ENCODE measurements around the gene ADGRD2.

The ADGRD2 gene

DNA sequence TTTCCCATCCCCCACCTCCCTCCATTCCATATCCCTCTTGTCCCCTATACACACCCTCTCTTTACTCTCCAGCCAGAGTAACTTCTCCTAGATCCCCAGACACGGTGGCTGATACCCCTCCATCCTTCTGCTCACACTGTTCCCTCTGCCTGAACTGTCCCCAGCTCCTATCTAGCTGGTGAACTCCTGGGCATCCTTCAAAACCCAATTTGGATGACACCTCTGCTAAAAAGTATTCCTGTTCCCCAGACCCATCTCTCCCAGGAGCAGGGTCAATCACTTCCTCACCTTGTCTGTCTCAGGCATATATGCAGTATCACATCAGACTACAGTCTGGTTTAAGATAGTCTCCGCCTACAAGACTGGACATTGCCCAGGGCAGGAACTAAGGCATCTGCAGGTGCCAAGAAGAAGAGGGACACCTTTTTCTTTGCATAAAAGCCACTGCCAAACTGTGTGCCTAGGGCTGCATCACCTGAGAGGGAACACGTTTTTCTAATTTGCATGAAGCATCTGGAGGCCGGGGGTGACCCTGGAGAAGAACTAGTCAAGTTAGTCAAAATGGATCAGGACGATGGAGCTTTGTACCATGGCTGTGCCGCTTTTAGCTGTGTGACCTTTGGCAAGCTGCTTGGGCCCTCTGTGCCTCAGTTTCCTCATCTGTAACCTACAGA, 29.8 kb downstream of the ADGRD2 start:
- no peak for DNase-seq (ENCODE audit: low read depth, low spot score)

DNA sequence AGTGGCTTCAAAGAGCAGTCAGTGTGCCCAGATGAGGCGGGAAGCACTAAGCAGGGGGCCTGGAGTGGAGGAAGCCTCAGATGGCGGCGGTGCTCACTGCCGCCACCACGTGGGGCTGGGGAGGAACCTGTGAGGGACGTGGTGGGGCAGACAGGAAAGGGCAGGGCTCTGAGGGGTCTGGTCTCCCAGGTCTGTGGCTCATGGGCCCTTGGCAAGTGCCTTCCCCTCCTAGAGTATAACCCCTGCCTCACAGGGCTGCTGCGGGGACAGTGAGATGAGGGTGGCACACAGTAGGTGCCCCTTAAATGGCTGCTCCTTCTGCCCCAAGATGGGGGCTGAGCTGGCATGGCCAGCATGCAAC, 30.4 kb downstream of the ADGRD2 start:
- DNase-seq (ENCODE audit: low read depth, low spot score) = no peak

DNA sequence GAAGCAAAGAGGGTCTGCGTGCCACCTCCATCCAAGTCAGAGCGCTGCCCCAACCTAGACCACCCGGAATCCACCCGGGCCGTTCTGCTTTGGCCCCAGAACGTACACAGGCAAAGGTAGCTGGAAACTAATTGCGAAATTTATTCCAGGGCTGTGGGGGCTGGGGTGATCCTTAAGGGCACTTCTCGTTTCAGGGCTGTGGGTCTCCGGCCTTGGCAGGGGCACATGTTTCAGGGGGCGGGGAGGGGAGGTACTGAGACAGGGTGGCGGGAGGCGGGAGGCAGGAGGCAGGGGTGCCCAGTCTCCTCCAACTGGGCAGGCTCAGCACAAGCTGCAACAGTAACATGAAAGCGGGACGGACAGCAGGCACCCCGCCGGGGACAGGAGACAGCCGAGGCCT, 30.9 kb downstream of the ADGRD2 start:
- no peak for DNase-seq (ENCODE audit: low read depth, low spot score)

DNA sequence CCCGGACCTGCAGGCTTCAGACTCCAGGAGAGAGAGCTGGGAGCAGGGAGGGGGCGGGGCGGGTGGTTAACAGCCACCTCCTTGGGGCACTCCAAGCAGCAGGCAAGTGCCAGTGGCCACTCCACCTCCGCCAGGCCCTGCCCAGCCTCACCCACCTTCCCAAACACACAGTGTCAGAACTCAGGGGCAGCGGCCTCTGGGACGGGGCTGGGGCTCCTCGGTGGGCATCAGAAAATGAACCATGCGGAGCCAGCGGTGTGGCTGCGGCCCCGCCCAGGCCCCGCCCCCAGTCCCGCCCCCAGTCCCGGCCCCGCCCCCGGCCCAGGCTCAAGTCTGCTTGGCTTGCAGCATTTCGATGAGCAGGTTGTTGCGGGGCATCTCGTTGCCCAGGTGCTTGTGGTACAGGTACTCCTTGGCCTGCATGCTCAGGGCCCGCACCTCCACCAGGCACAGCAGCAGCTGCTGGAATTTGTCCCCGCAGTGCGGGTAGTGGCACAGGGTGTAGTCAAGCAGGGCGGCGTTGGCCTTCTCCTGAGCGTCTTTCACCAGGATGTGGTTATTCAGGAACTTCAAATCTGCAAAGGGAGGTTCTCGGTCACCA, 32.3 kb downstream of the ADGRD2 start:
- DNase-seq (ENCODE audit: low read depth, low spot score) = no peak

DNA sequence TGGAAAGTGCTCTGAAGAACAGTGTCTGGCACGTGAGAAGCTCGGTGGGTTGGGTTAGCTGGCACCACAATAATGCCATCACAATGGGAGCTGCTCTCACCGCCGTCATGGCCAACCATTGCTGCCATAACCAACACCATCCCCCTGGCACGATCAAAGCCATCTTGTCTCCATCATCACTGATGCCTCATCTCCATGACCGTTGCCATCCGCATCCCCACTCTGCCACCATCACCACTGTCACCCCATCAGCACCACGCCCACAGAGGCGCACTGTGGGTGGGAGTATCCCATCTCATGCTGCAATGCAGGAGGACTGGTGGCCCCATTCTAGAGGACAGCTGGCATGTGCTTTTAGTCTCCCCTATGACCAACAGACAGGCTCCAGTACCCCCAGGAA, 33.2 kb downstream of the ADGRD2 start:
- no peak for DNase-seq (ENCODE audit: low read depth, low spot score)

DNA sequence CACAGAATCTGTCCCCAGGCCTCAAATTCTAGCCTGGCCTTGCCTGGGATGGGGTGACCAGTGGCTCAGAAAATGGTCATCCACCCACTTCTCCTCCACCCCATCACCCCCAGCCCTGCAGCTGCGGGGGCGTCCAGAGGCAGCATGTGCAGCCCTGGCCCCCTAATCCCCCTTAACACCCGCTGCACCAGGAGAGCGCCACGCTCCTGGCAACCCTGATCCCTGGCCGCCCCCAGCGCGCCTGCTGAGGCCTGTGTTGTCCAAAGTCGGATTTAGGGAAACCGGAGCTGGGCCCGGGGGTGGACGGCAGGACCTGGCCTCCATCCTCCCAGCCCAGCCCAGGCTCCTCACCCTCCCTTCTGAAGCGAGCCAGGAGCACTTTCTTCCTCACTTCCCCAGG, 35.0 kb downstream of the ADGRD2 start:
- no peak for DNase-seq (ENCODE audit: low read depth, low spot score)

DNA sequence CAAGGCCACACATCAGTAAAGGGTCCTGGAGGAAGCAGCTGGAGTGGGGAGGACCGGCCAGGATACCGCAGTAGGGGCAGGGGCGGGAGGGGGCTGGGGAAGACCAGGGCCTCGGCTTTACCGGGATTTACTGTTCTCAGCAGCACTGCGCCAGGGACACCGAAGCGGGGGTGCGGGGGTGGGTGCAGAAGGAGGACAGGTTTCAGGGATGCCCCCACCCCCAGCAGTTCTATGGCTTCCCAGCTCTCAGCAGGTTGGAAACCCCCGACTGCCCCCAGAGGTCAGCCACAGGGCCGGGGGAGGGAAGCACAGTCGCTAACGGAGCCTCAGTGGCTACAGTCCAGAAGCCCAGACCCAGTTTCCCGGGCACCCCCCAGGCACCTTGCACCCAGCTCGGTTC, 35.7 kb downstream of the ADGRD2 start:
- no peak for DNase-seq (ENCODE audit: low read depth, low spot score)

DNA sequence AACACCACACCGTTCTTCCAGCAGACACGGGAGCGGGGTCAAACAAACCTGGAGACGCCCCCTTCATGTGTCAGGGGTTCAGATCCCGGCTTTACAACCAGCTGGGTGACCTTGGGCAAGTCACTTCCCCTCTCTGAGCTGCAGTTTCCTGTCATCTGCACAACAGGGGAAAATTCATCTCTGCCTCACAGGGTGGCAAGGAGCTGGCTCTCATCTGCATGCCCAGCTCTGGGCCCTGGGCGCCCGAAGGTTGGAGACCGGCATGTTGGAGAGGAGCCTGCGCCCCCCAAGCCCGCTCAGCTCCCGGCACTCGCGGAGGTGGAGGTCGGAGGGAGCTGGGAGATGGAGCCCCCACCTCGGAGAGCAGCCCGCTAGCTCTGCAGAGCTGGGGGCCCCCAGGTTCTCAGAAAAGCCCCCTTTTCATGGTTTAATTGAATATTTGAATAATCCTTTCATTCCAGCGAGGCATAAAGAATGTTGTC, 36.6 kb downstream of the ADGRD2 start:
- DNase-seq (ENCODE audit: low read depth, low spot score) = no peak

DNA sequence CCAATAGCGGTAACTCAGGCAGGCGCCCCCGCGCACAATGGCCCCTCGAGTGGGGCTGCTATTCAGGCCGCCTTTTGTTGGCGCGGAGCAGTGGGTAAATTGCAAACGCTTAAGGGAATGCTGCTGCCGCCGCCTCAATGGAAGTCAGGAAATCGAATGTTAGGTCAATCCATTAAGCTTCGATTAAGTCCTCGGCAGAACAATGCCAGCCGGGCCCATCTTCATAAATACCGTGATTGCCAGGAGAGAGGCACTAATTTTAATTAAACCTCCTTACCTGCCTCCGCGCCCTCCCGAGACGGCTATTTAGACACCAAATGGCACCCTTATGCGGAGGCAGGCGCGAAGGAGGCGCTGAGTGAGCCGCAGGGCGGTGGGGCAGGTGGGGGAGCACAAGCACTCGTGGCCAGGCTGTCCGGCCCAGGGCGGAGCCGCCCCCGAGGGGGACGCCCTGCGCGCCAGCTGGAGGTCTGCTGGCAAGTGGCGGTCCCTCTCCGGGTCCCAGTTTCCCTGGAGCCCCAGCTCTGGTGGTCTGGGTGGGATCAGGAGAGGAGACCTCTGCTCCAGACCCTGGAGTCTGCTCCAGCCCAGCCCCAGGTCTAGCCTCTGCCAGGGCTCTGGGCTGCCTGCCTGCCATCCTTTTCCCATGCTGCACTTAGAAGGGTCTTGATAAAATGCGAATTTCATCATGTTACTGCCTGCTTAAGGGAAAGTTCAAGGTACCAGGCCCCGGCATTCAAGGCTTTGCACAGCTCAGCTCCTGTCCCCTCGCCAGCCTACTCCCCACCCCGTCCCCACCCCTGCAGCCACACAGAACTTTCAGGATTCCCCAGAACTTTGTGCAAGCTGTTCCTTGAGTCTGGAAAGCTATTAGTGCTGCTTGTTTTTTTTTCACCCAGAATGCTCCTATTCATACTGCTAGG, 37.3 kb downstream of the ADGRD2 start:
- DNase-seq (ENCODE audit: low read depth, low spot score) = no peak

DNA sequence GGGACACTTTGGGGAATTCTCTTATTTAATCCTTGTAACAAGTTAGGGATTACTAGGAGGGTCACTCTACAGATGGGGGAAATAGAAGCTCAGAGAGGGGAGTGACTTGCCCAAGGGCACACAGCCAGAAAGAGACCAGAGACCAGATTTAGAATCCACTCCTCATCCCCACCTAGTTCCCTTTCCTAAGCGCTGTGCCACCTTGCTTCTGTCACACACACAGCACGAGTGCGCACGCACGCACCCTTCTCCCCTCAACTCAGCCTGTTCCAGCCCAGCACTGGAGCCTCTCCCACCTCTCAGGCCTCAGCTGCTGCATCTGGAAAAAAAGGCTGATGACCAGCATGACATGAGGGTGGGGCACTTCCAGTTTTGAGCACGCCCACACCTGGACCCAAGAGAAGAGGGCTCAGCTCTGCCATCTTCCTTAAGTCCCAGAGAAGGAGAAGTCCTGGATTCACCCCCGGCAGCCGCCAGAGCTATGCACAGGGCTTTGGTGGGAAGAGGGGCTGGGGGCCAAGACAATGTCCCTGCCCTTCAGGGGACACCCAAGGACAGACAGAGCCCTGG, 38.5 kb downstream of the ADGRD2 start:
- DNase-seq (ENCODE audit: low read depth, low spot score) = no peak

DNA sequence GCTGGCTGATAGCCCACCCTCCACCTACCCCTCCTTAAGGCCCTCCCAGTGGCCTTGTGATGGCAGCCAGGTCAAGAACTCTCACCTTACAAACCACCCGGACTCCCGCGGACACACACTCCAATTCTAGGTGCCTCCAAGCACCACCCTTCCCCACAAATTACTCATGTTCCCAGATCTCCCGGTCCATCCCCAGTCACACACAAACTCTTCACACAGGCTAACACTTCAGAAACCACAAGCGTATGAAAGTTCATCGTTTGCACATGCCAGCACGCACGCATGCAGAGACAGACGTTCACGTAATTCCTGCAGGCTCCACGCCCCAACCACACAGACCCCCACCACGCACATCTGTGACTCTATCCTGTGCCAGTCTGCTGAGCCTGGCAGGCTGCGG, 39.0 kb downstream of the ADGRD2 start:
- DNase-seq (ENCODE audit: low read depth, low spot score) = no peak

DNA sequence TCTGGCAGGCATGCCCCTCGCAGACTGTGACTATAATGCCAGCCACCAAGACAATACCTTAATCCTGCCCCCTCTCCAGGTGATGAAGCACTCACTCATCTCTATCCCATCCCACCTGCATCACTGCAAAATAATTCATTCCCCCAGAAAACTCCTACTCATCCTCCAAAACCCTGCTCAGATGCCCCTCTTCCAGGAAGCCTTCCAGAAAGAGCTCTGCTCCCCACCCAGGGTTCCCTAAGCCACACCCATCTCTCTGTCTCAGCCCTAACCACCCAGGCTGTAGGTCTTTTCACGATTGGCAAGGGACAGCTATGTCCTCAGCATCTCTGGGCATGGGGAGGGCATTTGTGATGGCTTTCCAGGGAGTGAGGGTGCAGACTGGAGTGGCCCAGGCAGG, 39.8 kb downstream of the ADGRD2 start:
- DNase-seq (ENCODE audit: low read depth, low spot score) = no peak

DNA sequence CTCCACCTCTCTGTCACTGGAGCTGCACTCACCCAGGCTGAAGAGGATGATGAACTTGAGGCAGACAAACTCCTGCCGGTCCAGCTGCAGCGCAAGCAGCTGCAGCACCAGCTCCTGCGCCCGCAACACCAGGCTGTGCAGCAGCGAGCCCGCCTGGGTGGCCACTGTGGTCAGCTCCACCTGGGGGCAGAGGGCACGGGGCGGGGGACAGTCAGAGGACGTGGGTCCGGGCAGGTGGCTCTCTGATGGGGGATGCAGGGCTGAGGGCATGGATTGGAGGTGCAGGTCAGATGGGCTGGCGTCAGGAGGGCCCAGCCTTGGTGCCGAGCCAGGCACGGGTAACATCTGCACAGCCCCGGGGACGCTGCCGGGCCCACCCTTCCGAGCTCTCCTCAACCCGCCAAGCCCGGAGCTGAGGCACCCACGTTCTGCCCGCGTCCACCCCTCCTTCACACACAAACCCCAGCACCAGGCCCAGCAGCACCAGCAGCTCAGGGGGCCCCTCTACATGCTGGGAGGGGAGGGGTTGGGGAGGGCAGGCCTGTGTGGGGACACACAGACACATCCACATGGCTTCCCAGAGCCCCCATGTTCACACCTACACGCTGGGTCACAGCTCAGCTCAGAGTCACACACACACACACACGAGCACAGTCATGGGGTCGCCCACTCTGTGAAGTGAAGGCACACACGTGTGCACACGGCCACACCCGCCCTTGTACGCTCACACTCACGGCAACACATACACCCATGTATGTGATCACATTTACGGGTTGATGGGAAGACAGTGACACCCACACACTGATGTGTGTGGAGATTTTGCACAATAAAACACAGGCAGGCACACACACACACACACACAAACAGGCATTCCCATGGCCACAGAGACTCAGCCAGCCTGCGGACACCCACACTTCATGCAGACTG, 41.1 kb downstream of the ADGRD2 start:
- DNase-seq (ENCODE audit: low read depth, low spot score) = no peak

DNA sequence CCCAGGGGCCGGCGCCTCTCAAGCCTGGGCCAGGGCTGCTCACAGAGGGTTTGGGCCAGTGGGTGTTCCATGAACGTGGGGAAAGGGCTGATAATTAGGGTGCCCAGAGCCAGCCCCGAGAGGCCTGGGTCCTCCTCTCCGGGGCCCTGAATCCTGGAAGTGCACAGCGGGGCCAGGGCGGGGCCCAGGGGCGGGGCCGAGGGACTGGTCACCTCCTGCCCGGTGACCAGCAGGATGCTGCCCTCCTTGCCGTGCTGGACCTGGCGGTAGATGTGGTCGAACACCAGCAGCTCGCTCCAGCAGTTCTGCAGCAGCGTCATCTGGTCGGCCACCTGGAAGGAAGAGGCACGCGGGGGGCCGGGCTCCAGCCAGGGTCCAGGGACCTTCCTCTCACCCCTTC, 42.6 kb downstream of the ADGRD2 start:
- DNase-seq (ENCODE audit: low read depth, low spot score) = no peak

DNA sequence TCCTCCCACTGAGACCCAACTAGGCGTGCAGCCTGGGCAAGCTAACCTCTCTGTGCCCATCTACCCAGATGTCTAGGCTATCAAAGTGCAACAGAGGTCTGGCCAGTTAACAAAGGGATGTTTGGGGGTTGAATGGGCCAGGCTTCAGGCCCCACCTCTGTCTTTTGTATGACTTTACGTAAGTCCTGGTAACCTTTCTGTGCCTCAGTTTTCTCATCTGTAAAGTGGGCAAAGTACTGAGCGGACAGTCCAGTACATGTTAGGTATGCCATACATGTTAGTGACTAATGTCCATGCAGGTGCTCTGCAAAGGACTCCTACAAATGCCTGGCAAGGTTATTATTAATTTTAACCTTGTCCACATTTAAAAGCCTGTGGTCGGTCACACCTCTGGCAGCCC, 43.0 kb downstream of the ADGRD2 start:
- DNase-seq (ENCODE audit: low read depth, low spot score) = no peak

DNA sequence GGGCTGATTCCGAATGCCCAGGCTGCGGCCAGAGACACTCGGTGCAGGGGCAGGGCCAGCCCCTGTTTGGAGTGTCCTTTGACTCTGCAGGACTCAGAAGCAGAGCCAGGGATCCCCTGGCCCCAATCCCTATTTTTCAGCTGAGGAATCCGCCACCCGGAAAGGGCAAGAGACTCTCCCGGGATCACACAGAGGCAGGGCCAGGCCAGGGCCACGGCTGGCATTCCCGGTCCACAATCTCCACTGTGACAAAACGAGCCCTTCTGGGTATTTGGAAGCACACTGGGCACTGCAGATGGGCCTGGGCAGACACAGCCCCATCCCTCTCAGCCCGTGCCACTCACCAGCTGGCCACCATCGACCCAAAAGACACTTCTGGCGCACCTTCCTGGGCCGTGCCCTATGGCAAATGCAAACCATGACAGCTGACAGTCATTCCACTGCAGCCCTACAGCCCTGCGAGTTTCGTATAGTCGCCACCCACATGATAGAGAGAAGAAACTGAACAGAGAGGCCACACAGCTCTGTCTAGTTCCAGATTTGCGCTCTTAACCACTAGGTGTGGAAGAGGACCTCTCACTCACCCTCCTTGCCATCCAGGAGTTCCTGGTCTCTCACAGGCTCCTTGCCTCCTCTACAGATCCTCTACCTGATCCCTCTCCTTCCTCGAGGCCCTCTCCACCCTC, 43.7 kb downstream of the ADGRD2 start:
- no peak for DNase-seq (ENCODE audit: low read depth, low spot score)

DNA sequence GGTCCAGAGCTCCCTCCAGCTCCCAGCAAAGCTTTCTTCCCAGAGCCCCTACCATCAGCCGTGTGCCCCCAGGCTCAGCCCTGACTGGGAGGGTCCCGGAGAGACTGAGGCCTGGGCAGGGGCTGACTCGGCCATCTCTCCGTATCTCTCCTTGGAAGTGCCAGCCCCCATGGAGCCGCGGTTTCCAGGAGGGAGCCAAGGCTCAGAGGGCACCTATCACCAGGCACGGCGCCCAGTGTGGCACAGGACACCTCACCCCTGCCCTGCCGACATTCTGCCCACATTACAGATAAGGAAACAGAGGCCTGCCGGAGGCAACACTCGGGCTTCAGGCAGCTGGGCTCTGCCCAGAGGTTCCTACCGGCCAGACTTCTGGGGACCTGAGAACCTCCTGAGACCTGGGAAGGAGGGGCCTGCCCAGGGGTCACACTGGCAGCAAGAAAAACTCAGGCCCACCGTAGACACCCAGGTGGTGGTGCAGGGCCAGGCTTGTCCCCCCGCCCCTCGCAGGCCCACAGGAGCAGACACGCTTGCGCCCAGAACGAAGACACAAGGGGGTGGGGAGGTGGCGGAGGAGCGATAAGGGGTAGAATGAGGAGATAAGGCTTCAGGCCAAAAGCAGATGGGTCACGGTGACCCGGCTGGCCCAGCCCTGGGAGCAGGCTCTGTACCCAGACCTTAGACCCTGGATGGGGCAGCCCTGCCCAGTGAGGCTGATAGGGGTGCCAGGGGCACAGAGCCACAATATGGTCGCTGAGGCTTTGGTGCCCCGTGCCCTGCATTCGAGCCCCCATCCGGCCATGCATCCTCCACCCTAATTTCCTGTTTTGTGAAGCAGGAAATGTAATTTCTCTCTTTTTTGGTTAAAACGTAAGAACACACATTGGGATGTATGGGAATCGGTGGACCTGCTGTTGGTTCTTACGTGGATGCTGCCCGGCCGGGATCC, 45.1 kb downstream of the ADGRD2 start:
- no peak for DNase-seq (ENCODE audit: low read depth, low spot score)

DNA sequence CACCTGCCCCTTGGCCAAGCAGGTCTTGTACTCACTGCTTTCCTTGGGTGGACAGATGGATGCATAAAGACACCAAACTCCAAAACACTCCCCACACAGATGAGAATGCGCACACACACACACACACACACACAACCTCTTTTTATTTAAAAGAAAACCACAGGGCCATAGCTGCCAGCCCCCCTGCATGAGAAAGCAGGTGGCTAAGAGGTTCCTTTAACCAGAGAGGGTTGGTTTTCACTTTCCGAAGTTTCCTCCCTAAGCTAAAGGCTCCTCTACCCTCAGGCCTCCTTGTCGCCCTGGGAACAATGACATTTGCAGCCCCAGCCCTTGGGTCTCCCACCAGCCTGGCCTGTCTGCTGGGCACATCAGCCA, 45.8 kb downstream of the ADGRD2 start:
- no peak for DNase-seq (ENCODE audit: low read depth, low spot score)

DNA sequence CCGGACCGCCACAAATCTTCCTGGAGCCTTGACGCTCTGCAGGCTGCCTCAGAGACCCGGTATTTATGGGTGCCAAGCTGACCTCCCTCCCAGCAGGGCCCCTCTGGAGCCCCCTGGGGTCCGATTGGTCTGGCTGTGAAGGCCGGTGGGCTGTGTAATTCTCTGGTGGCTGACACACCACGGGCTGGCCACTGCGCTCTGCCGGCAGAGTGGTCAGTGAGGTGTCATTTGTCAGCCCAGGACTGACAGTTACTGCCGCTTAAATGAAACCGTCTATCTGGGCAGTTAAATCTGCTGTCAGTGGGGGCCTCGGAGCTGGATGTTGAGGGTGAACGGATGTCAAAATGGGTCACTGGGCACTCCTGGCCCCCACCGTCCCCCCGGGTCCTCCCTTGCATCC, 46.2 kb downstream of the ADGRD2 start:
- DNase-seq (ENCODE audit: low read depth, low spot score) = no peak

DNA sequence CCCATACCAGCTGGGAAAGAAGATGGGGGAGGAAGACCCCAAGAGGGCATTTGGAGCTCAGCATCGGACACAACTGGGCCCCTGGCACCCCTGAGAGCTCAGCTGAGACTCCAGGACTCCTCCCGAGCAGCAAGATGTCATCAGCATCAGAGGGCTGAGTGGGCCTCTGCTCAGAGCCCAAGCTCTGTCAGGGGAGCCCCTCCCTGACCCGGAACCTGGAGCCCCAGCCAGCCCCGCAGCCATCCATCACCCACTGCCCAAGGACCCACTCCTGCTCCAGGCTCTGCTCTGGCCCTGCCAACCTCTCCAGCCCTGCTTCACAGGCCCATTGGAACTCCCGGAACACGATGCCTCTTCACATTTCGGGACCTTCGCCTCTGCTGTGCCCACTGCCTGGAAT, 47.2 kb downstream of the ADGRD2 start:
- DNase-seq (ENCODE audit: low read depth, low spot score) = no peak

All from smooth muscle cell of the brain vasculature (primary cell).